Small intestine (tissue), 7 donors: Measurements from ENCODE around the gene FAM107B. TPM values are rescaled to one million over a fixed set of nuclear protein-coding genes. Genes with fewer than 3 reads are reported as not detected.

ENCODE experiments used
- DNase-seq, 2 donors: peaks; one replicate each; pipeline versions ENCODE4 v3.0.0 to v3.0.0-alpha.2; 2013
- FAIRE-seq: peaks from 2 replicates; lab custom pipeline; 2012; peaks lifted over from hg19 to GRCh38; lab: Jason Lieb, UNC
- H3K27ac ChIP-seq, 3 donors: one replicate each; pipeline ENCODE4 v1.5.1; 2013; ENCODE audit warnings: low read length in 2 of 3, mild to moderate bottlenecking in 2 of 3, control low read depth in 1 of 3, inconsistent platforms in 1 of 3, low read depth in 1 of 3, moderate library complexity in 1 of 3
- H3K27me3 ChIP-seq, 3 donors: one replicate each; pipeline ENCODE4 v1.6.1; 2013; ENCODE audit warnings: low read length in 3 of 3, inconsistent platforms in 1 of 3; ENCODE audit not compliant: control insufficient read depth in 3 of 3, insufficient read depth in 3 of 3
- H3K36me3 ChIP-seq, 3 donors: one replicate each; pipeline ENCODE4 v1.6.1; 2013; ENCODE audit warnings: low read length in 3 of 3, inconsistent platforms in 1 of 3, low read depth in 1 of 3, mild to moderate bottlenecking in 1 of 3, moderate library complexity in 1 of 3; ENCODE audit not compliant: control insufficient read depth in 3 of 3, insufficient read depth in 2 of 3
- H3K4me1 ChIP-seq, 3 donors: one replicate each; pipeline ENCODE4 v1.6.1; 2013; ENCODE audit warnings: low read length in 2 of 3, inconsistent platforms in 1 of 3, low read depth in 1 of 3, mild to moderate bottlenecking in 1 of 3, moderate library complexity in 1 of 3; ENCODE audit not compliant: control insufficient read depth in 3 of 3, insufficient read depth in 2 of 3
- H3K4me3 ChIP-seq, 3 donors: one replicate each; pipeline ENCODE4 v1.5.1; 2013; ENCODE audit warnings: low read length in 3 of 3, control low read depth in 1 of 3, inconsistent platforms in 1 of 3, low read depth in 1 of 3, mild to moderate bottlenecking in 1 of 3, moderate library complexity in 1 of 3
- H3K9me3 ChIP-seq, 2 donors: one replicate each; pipeline ENCODE4 v1.6.1; 2013; ENCODE audit warnings: low read depth in 1 of 2, low read length in 1 of 2; ENCODE audit not compliant: control insufficient read depth in 2 of 2, insufficient read depth in 1 of 2
- WGBS, 3 donors: extraction: QIAGEN DNeasy Blood & Tissue Kit; methylation state at CpG; one replicate each; pipeline ENCODE4 v1.1.7; 2013; 5-methylcytosine and 5-hydroxymethylcytosine counted together
- polyA plus RNA-seq, 4 donors: library from polyadenylated mRNA; stranded (reverse) in 3 of 4; unstranded in 1 of 4; fragments of 200-250 nt in 3 of 4; fragments of 120-200 nt in 1 of 4; gene quantifications; one replicate each; pipeline versions ENCODE4 v1.2.1 to v1.2.3, GENCODE V29; 2013
- donor health status: healthy with polysubstance abuse.
- donor health status: control.
- donor health status: control.
- donor health status: Bipolar disorder and iron deficiency.
- donor health status: healthy.

Gene FAM107B
- polyA plus RNA-seq, 4 donors: 33.3 to 50.5 (median 38.7) TPM

DNA sequence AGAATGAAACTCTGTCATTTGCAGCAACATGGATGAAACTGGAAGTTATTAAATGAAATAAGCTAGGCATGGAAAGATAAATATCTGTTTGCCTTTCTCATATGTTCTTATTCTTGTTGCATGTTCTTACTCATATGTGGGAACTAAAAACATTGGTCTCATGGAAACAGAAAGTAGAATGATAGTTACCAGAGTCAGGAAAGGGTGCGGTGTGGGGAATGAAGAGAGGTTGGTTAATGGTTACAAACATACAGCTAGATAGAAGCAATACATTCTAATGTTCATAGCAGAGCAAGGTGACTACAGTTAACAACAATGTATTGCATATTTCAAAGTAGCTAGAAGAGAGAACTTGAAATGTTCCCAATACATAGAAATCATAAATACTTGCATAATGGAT lies 105.1 kb downstream of the FAM107B start:
- DNase-seq (peak; percentile 53 to 64), FAIRE-seq (no peak)
- H3K9me3 ChIP-seq: peaks cover 0 to 10% of the 10 kb centered on the region in 2 donors
- H3K4me1 ChIP-seq: peaks cover 0 to 24% (median 3%) of the 10 kb centered on the region in 3 donors
- H3K27me3 ChIP-seq: no peaks in the 10 kb centered on the region
- no peaks in the 10 kb centered on the region for H3K36me3 ChIP-seq
- 42 to 68% (median 44%) methylated on average over 1 of the region's 1 CpG for WGBS, 3 donors
- H3K27ac ChIP-seq: no peak overlapping the region
- H3K4me3 ChIP-seq: no peak overlapping the region

DNA sequence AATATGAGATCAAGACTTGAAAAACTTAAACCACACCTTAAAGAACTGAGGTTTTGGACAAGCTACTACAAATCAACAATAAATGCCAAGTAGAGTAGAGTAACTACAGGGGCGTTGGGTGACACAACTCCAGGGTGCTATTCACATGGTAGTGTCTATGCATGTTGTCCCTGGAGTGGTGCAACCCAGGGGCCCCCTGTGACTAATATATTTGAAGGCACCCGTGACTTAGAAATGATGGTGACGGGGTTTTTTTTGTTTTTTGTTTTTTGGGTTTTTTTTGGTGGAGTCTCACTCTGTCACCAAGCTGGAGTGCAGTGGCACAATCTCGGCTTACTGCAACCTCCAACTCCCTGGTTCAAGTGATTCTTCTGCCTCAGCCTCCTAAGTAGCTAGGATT lies 106.9 kb downstream of the FAM107B start:
- WGBS, 3 donors: 81 to 93% (median 92%) methylated on average over 4 of the region's 4 CpGs
- peaks cover 0 to 14% (median 3%) of the 10 kb centered on the region in 3 donors for H3K4me1 ChIP-seq
- no peak for DNase-seq
- H3K9me3 ChIP-seq: peaks cover 0 to 13% of the 10 kb centered on the region in 2 donors
- H3K4me3 ChIP-seq: no peak overlapping the region
- FAIRE-seq: no peak
- H3K27me3 ChIP-seq: no peaks in the 10 kb centered on the region
- H3K36me3 ChIP-seq: no peaks in the 10 kb centered on the region
- H3K27ac ChIP-seq: no peak overlapping the region

DNA sequence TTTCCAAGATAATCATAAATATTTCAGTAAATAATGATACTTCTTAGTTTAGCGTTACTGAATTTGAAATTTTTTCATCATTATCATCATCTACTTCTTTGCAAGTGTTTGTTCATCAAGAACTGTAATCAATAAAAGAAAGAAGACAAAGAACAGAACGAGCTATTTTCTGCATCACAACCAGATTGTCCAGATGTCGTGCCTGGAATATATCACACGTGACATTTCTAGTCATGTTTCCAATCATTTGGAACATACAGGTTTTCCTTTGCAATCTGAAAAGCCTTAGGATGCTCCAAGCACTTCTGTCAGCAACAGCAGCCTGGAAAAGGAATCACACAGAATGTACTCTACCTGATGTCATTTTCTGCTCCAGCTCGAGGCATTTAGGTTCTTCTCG lies 107.4 kb downstream of the FAM107B start:
- 56 to 75% (median 70%) methylated on average over 6 of the region's 6 CpGs for WGBS, 3 donors
- Histone ChIP-seq H3K27me3 (no peaks in the 10 kb centered on the region), H3K4me3 (no peak overlapping the region), H3K4me1 (peaks cover 0 to 14% (median 3%) of the 10 kb centered on the region in 3 donors), H3K9me3 (peaks cover 0 to 13% of the 10 kb centered on the region in 2 donors), H3K27ac (no peak overlapping the region), H3K36me3 (no peaks in the 10 kb centered on the region)
- FAIRE-seq (no peak), DNase-seq (no peak)

DNA sequence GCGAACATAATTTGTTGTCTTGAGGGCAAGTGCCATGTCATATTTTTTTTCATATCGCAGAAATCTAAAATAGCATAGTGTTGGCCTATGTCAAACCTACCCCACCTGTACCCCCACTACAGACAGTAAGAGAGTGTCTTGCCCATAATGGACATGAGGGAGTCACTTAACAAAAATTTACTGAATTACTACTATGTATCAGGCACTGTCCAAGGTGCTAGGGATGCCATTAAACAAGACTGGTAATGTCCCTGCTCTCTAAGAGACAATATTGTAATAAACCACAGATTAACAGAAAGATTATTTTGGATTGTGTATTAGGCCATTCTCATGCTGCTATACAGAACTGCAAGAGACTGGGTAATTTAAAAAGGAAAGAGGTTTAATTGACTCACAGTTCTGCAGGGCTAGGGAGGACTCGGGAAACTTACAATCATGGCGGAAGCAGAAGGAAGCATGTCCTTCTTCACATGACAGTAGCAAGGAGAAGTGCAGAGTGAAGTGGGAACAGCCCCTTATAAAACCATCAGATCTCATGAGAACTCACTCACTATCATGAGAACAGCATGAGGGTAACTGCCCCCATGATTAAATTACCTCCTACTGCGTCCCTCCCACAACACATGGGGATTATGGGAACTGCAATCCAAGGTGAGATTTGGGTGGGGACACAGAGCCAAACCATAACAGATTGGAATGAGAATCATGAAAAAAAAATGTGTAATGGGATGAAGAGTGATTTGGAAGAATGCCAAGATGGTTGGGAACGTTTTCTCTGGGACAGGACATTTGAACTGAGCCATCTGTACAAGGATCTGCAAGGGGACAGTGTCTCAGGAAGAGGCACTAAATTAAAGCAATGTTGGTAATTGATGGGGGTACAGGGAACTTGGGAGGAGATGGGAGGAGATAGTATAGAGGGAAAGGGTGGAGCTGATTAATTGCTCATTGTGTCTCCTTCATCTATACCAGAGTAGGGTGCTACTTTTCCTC lies 108.5 kb downstream of the FAM107B start:
- 83 to 87% (median 85%) methylated on average over 6 of the region's 6 CpGs for WGBS, 3 donors
- H3K27ac ChIP-seq: no peak overlapping the region
- FAIRE-seq: no peak

DNA sequence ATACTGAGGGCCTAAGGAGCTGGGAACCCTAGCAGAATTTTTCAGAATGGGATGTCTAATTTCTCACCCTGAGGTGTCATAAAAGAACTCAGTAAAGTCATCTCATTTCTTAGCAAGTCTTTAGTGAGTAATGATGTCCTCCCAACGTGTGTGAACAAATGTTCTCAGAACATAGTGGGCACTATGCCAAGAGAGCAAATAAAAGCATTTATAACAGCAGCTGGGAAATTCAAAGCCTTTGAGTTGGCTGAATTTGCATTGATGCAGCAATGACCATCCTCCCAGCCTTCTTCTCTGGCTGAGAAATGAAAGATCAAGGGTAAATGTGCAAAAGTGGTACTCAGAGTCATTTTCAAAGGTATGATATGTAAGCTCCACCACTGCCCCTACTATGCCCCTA lies 109.4 kb downstream of the FAM107B start:
- Histone ChIP-seq H3K4me3 (no peak overlapping the region), H3K4me1 (peaks cover 0 to 4% (median 3%) of the 10 kb centered on the region in 3 donors), H3K27me3 (no peaks in the 10 kb centered on the region), H3K36me3 (no peaks in the 10 kb centered on the region), H3K9me3 (peaks cover 0 to 7% of the 10 kb centered on the region in 2 donors), H3K27ac (no peak overlapping the region)
- FAIRE-seq (no peak), DNase-seq (peak; percentile 49 to 63)
- 0 to 5% (median 0%) methylated on average over 1 of the region's 1 CpG for WGBS, 3 donors

More for the DNA sequence above, 108.5 kb downstream of the FAM107B start:
- H3K9me3 ChIP-seq: peaks cover 0 to 9% of the 10 kb centered on the region in 2 donors
- DNase-seq: no peak
- no peak overlapping the region for H3K4me3 ChIP-seq
- no peaks in the 10 kb centered on the region for H3K36me3 ChIP-seq
- H3K4me1 ChIP-seq: peaks cover 0 to 12% (median 3%) of the 10 kb centered on the region in 3 donors
- H3K27me3 ChIP-seq: no peaks in the 10 kb centered on the region

DNA sequence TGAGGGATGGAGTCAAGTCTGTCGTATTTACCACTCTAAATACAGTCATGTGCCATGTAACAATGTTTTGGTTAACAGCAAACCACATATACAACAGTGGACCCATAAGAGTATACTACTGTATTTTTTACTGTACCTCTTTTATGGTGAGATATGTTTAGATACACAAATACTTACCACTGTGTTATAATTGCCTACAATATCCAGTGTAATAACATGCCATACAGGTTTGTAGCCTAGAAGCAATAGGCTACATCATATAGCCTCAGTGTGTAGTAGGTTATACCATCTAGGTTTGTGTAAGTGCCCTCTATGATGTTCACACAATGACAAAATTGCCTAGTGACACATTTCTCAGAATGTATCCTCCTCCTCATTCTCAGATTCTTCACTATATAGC lies 110.4 kb downstream of the FAM107B start:
- DNase-seq (no peak), FAIRE-seq (no peak)
- Histone ChIP-seq H3K27me3 (no peaks in the 10 kb centered on the region), H3K4me1 (peaks cover 0 to 3% (median 0%) of the 10 kb centered on the region in 3 donors), H3K4me3 (no peak overlapping the region), H3K36me3 (no peaks in the 10 kb centered on the region), H3K9me3 (peaks cover 0 to 7% of the 10 kb centered on the region in 2 donors), H3K27ac (no peak overlapping the region)
- 95 to 97% (median 96%) methylated on average over 1 of the region's 1 CpG for whole genome bisulfite sequencing, 3 donors

DNA sequence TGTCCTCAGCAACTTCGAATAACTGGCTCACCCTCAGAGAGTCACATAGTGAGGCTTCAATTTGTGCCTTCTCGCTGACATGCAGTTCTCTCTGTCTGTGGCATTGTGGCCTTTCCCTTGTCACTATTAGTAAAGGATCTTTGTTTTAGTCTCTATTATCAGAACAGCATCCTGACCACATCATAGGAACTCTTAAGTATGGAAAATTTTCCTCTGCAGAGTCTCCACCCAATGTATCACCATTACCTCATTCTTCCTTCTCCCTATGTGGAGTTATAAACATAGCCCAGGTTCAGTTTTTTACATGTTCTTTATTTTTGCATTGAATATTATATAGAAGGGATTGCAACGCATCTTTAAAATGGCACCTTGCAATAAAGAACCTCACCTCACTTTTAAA lies 112.9 kb downstream of the FAM107B start:
- WGBS, 3 donors: 89 to 95% (median 90%) methylated on average over 3 of the region's 3 CpGs
- DNase-seq (no peak), FAIRE-seq (no peak)
- Histone ChIP-seq H3K36me3 (no peaks in the 10 kb centered on the region), H3K27ac (no peak overlapping the region), H3K4me3 (no peak overlapping the region), H3K4me1 (peaks cover 0 to 3% (median 0%) of the 10 kb centered on the region in 3 donors), H3K9me3 (peaks cover 0 to 7% of the 10 kb centered on the region in 2 donors), H3K27me3 (no peaks in the 10 kb centered on the region)

DNA sequence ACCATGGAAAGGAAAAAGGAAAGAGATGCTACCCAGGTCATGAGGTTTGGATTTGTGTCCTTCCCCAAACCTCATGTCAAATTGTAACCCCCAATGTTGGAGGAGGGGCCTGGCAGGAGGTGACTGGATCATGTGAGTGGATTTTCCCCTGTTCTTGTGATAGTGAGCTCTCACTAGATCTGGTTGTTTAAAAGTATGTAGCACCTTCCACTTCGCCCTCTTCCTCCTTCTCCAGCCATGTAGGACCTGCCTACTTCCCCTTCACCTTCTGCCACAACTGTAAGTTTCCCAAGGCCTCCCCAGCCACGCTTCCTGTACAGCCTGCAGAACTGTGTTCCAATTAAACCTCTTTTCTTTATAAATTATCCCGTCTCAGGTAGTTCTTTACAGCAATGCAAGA lies 113.9 kb downstream of the FAM107B start:
- H3K9me3 ChIP-seq: peaks cover 0 to 3% of the 10 kb centered on the region in 2 donors
- peaks cover 0 to 3% (median 0%) of the 10 kb centered on the region in 3 donors for H3K4me1 ChIP-seq
- H3K4me3 ChIP-seq: no peak overlapping the region
- FAIRE-seq: no peak
- no peak overlapping the region for H3K27ac ChIP-seq
- H3K27me3 ChIP-seq: no peaks in the 10 kb centered on the region
- no peaks in the 10 kb centered on the region for H3K36me3 ChIP-seq
- no peak for DNase-seq
- 87 to 97% (median 91%) methylated on average over 3 of the region's 3 CpGs for WGBS, 3 donors
